GM18858 (cell line): Measurements from ENCODE around the gene USP49.
"Not testable (repeated sequence)": the region's sequence is repeated elsewhere in the genome, so short reads cannot be mapped to it uniquely, and the experiment has no call there.

Source experiments
- ATAC-seq: cut with Tn5 transposase; IDR thresholded peaks from one replicate; pipeline ENCODE4 v1.9.1; 2021; ENCODE audit not compliant: unreplicated experiment

Gene USP49

GRCh38 chr6:41783106-41783780 lies 111.9 kb downstream of the USP49 start:
- ATAC-seq, result no peak

GRCh38 chr6:41781366-41781730 lies 113.8 kb downstream of the USP49 start:
- no peak for ATAC-seq

GRCh38 chr6:41780551-41781365 lies 114.4 kb downstream of the USP49 start, which contains the start of gene PRICKLE4:
Gene PRICKLE4, plus strand, starts transcription at chr6:41780782. Its CDS starts 2,692 bp downstream, at chr6:41783474.
- no peak for ATAC-seq

- ATAC-seq, result peak; percentile 93
Measured at GRCh38 chr6:41779788-41780550, 115.2 kb downstream of the USP49 start, which contains the start of gene FRS3. Gene FRS3, minus strand, starts transcription at chr6:41779900. Its CDS starts 2,913 bp downstream, at chr6:41776987.

DNA sequence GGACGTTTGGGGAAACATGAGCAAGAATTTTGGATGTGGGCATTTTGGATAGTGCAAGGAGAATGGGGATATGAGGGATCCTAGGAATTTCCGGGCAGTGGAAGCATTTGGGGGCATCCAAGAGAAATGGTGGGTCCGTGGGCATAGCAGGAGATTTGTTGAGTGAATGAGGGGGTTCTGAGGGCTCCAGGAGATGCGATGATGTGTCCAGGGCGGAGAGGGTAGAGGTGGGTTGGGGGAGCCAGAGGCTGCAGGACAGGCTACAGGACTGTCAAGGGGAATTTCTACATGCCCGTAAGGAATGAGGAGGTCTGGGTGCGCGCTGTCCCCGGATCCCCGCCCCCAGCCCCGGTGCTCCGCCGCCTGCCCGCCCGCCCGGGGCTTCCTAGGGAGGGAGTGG lies 115.8 kb downstream of the USP49 start:
- no peak for ATAC-seq

DNA sequence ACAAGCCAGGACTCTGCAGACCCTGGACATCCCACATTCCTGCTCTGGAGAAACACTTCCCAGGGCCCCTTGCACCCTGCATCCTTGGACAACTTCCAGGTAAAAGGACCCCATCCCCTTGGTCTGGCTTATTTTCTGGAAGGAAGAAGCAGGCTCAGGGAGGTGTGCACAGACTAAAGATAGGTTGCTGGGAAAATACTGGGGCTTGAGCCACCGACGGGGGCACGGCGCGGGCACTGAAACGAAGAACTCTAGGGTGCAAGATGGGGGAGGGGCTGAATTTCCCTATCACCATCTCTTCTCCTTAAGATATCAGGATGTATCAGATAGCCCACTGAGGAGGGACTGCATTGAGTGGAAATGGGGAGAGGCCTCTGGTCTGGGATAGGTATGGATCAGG lies 116.3 kb downstream of the USP49 start:
- ATAC-seq, result no peak

GRCh38 chr6:41777551-41778285 lies 117.5 kb downstream of the USP49 start:
- no peak for ATAC-seq

GRCh38 chr6:41775293-41775882 lies 119.8 kb downstream of the USP49 start:
- ATAC-seq, result no peak

GRCh38 chr6:41774841-41775240 lies 120.3 kb downstream of the USP49 start:
- no peak for ATAC-seq

- ATAC-seq, result no peak
Measured at GRCh38 chr6:41771058-41771983, 123.9 kb downstream of the USP49 start.

- no peak for ATAC-seq
Measured at GRCh38 chr6:41770381-41771057, 124.7 kb downstream of the USP49 start.

- no peak for ATAC-seq
Measured at GRCh38 chr6:41769376-41769775, 125.8 kb downstream of the USP49 start.

DNA sequence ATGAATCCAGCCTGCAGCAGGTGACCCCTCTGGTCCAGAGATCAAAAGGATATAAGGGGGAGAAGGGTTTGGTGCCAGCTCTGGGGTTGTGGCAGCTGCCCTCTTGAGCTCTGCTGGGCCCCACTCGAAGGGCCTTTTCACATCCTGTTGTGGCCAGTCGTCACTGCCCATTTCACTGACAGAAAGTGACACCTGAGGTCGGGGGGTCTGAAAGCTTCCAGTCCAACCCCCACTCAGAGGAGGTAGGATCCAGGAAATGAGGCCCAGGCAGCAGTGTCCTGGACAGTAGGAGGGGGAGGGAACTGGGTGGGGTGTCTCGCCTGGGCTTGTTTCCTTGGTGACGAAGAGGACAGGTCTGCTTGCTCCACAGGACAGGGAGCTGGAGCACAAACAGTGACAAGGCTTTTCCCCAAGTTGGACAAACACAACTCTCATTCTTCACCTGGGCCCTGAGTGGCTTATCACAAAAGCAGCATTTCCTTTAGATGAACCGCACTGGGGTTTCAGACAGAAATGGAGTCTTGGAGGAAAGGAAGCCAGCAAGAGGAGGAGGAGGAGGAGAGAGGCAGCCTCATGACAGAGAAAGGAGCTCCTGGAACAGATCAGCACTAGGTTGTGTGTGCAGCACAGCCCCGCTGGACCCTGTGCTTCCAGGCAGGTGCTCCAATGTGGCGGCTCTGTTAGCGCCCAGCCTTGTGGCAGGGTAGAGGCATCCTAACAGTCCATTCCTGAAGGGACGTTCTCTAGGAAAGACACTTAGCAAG lies 126.4 kb downstream of the USP49 start:
- ATAC-seq, result no peak

DNA sequence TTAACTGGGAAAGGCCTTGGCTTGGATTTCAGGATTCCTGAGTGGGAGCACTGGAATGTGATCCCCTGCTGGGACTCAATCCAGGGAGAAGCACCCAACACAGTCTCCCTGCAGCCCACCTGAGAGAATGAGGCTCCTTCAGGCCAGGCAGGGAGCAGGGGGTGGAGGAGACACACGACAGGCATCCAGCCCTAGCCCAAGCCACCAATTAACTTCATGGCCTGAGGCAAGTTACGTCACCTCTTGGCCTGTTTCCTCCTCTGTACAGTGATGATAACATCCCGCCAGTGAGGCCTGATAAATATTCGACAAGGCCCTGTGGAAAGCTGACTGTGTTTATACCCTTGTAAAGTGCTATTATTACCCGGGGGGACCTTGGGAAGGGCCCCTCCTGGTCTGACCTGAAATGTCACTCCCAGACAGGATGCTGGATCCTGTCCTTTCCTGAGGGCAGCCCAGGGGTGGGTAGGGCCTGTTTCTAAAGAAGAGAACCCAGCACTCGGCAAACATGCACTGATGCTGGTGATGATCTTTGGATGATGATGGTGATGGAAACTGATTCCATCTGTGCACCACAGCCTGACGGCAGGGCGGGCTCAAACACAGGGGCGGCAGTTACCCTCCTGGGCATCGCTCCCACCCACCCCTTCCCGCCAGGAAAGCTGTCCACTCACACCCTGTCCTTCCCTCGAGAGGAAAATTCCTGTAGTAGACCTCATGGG lies 127.9 kb downstream of the USP49 start:
- ATAC-seq, result no peak

GRCh38 chr6:41766043-41766664 lies 129.0 kb downstream of the USP49 start:
- not testable (repeated sequence) for ATAC-seq

DNA sequence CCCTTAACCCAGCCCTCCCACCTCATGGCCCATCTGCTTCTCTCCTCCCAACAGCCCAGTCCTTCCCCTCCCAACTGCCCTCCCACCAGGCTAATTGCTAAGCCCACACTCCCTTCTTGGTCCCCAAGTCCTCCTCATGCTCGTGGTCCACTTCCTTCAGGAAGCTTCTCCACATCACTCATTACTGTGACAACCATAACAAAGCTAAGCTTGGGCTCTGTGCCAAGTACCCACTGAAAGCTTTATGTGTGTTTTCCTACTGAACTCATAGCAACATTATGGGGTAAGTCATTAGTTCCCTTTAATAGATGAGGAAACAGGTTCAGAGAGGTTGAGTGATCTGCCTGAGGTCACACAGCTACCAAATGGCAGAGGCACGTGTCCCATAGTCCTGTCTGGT lies 131.7 kb downstream of the USP49 start:
- ATAC-seq, result no peak
